Urothelium cell line (cell line): ENCODE measurements around the gene ABCA7.

ENCODE experiments used
- DNase-seq: peaks from one replicate; pipeline ENCODE4 v3.0.0; 2011; ENCODE audit warnings: low spot score, mixed read lengths
- FAIRE-seq: peaks from 2 replicates; lab custom pipeline; 2011; peaks lifted over from hg19 to GRCh38; lab: Jason Lieb, UNC

The ABCA7 gene

DNA sequence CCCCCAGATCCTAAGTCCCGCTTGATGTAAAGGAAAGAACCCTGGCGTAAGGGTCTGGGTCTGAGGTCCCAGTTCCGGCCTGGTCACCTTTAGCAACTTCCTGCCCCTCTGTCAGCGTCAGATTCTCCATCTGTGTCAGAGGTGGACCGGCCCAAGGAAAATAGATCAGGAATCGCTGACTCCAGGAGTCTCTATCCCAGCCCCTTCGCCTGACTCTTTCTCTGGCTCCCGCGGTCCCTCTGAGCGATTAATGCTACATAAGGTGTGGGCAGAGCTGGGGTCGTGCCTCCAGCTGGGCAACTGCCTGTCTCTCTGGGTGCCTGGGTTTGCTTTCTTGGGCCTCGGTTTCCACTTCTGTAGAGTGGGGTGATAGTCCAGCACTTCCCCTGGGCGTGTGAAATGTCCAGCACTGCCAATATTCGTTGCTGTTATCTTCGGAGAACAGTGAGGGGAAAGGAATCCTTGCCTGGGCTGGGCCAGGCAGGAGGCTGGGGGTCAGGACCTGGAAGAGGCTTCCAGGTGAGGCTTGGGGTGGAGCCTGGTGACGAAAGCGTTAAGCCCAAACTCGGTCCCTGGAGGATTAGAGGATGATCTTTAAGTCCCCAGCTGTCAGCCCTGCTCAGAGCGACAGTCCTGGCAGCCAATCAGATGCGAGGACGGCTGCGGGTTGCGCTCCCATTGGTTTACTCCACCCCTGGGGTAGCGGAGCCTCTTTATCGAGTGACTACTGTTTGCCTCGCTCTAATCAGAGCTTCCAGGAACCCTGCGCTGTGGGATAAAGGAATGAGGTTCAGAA lies 767 bp downstream of the ABCA7 start:
- FAIRE-seq (no peak), DNase-seq (peak; percentile 94)

DNA sequence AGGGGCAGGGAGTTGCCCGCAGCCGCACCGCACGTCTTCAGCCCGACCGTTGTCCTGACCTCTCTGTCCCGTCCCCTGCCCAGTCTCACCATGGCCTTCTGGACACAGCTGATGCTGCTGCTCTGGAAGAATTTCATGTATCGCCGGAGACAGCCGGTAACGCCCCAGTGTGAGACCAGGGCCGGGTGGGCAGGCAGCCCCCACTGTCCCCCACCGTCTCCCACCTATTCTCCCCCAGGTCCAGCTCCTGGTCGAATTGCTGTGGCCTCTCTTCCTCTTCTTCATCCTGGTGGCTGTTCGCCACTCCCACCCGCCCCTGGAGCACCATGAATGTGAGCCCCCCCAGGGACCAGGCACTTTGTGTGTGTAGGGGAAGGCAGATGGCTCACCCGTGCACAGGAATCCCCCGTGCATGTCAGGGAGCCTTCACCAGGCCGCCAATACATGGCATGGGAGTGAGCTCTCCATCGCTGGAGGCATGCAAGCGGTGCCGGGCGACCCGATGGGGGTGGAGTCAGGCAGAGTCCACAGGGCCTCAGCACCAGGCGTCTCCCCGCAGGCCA lies 1.4 kb downstream of the ABCA7 start:
- FAIRE-seq (no peak), DNase-seq (no peak)

DNA sequence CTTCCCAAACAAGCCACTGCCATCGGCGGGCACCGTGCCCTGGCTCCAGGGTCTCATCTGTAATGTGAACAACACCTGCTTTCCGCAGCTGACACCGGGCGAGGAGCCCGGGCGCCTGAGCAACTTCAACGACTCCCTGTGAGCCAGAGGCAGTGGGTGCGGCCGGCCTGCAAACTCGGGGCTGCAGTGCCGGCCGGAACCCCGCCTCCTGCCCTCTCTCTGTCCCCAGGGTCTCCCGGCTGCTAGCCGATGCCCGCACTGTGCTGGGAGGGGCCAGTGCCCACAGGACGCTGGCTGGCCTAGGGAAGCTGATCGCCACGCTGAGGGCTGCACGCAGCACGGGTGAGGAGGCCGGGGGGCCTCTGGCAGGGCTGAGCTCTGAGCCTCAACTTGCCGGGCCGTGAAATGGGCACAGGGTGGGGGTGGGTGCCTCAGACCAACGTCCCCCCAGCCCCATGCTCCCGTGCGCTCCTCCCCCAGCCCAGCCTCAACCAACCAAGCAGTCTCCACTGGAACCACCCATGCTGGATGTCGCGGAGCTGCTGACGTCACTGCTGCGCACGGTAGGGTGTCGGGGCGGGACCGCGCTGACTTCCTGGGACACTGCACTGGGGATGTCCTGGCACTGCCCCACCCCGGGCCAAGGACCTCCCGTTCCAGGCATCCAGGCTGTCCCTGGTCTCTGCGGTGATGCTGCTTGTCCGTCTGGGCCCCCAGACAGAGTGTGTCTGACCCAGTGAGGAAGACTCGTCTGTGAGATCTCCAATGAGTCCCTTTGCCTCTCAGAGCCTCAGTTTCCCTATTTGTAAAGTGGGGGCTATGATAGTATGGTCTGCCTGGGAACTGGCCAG lies 2.2 kb downstream of the ABCA7 start:
- FAIRE-seq (no peak), DNase-seq (no peak)

DNA sequence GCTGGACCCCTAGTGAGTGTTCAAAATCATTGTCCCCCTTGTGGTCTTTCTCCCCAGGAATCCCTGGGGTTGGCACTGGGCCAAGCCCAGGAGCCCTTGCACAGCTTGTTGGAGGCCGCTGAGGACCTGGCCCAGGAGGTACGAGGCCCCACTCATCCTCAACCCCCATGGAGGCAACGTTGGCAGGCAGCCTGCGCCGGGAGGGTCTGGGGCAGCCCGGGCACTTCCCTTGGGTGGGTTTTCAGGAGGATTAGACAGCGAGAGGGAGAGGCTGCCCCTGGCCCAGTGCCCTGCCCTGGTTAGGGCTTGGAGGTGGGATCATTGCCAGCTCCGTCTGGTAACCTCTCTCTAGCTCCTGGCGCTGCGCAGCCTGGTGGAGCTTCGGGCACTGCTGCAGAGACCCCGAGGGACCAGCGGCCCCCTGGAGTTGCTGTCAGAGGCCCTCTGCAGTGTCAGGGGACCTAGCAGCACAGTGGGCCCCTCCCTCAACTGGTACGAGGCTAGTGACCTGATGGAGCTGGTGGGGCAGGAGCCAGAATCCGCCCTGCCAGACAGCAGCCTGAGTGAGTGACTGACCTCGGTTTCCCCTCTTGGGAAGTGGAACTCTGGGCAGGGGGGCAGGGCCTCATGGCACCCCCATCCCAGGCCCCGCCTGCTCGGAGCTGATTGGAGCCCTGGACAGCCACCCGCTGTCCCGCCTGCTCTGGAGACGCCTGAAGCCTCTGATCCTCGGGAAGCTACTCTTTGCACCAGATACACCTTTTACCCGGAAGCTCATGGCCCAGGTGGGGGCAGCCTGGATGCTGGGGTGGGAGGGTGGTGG lies 3.0 kb downstream of the ABCA7 start:
- DNase-seq, result no peak
- no peak for FAIRE-seq

DNA sequence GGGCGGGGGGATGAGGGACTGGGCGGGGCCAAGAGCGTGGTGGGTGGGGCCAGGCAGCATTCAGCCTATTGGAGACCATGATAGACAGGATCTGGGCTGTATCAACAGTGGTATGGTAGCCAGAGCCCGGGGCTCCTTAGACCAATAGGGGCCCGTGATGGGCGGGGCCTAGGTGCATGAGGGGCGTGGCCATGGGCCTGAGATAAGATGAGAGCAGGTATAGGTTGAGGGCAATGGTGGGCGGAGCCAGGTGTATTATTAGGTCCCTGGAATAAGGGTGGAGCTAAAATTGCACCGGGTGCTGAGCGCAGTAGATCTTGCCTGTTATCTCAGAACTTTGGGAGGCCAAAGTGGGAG lies 5.3 kb downstream of the ABCA7 start:
- no peak for DNase-seq
- FAIRE-seq, result no peak

DNA sequence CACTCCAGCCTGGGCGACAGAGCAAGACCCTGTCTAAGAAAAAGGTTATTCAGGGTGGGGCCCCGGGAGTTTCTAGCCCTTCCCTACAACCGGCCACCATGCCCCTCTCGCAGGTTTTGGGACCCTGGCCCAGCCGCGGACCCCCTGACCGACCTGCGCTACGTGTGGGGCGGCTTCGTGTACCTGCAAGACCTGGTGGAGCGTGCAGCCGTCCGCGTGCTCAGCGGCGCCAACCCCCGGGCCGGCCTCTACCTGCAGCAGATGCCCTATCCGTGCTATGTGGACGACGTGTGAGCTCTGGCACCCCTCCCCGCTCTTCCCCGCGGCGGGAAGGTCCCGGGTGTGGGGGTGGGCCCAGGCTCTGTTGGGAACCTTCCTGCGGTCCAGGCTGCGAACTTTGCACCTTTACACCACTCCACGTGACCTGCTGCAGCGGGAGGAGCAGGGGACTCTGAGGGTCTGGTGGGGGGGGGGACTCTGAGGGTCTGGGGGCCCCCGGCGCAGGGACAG lies 6.3 kb downstream of the ABCA7 start:
- no peak for DNase-seq
- no peak for FAIRE-seq

DNA sequence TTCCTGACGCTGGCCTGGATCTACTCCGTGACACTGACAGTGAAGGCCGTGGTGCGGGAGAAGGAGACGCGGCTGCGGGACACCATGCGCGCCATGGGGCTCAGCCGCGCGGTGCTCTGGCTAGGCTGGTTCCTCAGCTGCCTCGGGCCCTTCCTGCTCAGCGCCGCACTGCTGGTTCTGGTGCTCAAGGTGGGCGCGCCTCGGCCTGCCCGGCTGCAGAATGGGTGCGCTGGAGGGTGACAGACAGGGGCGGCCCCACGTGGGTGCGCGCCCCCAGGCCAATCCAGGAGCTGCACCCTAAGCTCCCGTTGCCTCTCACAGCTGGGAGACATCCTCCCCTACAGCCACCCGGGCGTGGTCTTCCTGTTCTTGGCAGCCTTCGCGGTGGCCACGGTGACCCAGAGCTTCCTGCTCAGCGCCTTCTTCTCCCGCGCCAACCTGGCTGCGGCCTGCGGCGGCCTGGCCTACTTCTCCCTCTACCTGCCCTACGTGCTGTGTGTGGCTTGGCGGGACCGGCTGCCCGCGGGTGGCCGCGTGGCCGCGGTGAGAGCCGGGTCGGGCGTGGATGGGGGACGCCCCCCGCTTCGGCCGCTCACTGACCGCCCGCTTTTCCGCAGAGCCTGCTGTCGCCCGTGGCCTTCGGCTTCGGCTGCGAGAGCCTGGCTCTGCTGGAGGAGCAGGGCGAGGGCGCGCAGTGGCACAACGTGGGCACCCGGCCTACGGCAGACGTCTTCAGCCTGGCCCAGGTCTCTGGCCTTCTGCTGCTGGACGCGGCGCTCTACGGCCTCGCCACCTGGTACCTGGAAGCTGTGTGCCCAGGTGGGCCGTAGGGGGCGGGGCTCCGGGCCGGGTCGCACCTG lies 7.2 kb downstream of the ABCA7 start:
- DNase-seq (no peak), FAIRE-seq (no peak)

DNA sequence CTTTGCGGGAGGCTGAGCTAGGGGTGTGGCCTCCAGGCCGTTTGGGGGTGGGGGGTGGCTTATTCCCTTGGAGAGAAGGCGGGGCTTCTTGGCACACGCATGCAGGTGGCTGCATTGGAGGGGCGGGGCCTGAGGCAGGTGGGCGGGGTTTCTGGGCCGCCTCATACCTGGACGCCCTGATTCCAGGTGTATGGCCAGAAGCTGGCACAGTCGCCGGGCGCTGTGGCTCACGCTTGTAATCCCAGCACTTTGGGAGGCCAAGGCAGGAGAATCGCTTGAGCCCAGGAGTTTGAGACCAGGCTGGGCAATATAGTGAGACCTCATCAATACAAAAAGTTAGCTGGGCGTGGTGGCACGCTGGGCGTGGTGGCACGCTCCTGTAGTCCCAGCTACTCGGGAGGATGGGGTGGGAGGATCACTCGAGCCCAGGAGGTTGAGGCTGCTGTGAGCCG lies 7.8 kb downstream of the ABCA7 start:
- FAIRE-seq, result no peak
- no peak for DNase-seq

DNA sequence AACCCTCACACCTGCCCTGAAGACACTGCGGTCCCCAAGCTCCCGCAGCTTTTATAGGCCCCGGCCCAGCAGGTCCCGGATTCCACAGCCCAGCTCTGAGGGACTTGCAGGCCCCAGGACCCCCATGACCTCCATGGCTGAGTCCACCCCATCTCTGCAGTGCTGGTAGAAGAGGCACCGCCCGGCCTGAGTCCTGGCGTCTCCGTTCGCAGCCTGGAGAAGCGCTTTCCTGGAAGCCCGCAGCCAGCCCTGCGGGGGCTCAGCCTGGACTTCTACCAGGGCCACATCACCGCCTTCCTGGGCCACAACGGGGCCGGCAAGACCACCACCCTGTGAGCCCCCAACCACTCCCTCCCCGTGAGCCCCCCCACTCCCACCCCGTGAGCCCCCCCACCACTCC lies 9.2 kb downstream of the ABCA7 start:
- FAIRE-seq (no peak), DNase-seq (no peak)

DNA sequence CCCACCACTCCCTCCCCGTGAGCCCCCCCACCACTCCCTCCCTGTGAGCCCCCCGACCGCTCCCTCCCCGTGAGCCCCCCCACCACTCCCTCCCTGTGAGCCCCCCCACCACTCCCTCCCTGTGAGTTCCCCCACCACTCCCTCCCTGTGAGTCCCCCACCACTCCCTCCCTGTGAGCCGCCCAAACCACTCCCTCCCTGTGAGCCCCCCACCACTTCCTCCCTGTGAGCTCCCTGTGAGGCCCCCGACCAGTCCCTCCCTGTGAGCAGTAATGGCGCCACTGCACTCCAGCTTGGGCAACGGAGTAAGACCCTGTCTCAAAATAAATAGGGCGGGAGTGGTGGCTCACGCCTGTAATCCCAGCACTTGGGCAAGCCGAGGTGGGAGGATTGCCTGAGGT lies 9.9 kb downstream of the ABCA7 start:
- no peak for FAIRE-seq
- no peak for DNase-seq

DNA sequence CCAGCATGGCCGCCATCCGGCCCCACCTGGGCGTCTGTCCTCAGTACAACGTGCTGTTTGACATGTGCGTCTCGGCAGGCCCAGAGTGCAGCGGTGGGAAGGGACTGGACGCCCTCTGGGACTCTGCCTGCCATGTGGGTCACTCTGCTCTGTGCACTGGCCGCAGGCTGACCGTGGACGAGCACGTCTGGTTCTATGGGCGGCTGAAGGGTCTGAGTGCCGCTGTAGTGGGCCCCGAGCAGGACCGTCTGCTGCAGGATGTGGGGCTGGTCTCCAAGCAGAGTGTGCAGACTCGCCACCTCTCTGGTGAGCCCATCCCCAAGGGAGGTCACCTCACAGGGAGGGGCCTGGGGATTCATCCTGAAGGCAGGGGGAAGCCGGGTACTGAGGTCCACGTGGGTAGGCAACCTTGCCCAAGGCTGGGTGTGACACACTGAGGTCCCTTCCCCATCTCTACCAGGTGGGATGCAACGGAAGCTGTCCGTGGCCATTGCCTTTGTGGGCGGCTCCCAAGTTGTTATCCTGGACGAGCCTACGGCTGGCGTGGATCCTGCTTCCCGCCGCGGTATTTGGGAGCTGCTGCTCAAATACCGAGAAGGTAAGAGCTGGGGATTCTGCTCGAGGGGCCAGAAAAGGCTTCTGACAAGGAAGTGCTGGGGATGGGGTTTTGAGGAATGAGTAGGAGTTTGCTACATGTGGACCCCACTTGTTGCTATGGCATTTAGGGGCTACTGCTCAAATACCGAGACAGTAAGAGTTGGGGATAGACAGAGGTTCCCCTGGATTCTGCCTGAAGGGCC lies 11.3 kb downstream of the ABCA7 start:
- no peak for FAIRE-seq
- DNase-seq, result no peak

DNA sequence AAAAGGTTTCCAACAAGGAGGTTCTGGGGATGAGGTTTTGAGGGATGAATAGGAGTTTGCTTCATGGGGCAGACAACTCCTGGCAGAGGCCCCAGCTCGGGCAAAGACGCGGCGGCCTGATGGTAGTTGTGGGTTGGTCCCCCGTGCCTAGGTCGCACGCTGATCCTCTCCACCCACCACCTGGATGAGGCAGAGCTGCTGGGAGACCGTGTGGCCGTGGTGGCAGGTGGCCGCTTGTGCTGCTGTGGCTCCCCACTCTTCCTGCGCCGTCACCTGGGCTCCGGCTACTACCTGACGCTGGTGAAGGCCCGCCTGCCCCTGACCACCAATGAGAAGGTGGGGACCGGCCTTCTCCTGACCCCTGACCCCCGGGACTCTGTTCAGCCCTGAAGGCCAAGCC lies 11.9 kb downstream of the ABCA7 start:
- DNase-seq, result no peak
- FAIRE-seq, result no peak

DNA sequence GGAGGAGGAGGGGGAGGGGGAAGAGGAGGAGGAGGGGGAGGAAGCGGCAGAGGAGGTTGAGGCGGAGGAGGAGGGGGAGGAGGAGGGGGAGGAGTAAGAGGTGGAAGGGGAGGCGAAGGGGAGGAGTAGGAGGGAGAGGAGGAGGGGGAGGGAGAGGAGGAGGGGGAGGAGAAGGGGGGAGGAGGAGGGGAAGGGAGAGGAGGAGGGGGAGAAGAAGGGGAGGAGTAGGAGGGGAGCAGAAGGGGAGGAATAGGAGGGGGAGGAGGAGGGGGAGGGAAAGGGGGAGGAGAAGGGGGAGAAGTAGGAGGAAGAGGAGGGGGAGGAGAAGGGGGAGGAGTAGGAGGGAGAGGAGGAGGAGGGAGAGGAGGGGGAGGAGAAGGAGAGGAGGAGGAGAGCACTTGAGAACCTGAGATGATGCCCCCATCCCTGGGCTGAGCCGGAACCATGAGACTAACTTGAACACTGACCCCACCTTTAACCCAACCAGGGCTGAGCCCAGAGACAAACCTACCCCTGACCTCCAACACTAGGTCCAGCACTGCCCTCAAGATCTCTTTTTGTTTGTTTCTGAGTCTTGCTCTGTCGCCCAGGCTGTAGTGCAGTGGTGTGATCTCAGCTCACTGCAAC lies 12.6 kb downstream of the ABCA7 start:
- DNase-seq (no peak), FAIRE-seq (no peak)

DNA sequence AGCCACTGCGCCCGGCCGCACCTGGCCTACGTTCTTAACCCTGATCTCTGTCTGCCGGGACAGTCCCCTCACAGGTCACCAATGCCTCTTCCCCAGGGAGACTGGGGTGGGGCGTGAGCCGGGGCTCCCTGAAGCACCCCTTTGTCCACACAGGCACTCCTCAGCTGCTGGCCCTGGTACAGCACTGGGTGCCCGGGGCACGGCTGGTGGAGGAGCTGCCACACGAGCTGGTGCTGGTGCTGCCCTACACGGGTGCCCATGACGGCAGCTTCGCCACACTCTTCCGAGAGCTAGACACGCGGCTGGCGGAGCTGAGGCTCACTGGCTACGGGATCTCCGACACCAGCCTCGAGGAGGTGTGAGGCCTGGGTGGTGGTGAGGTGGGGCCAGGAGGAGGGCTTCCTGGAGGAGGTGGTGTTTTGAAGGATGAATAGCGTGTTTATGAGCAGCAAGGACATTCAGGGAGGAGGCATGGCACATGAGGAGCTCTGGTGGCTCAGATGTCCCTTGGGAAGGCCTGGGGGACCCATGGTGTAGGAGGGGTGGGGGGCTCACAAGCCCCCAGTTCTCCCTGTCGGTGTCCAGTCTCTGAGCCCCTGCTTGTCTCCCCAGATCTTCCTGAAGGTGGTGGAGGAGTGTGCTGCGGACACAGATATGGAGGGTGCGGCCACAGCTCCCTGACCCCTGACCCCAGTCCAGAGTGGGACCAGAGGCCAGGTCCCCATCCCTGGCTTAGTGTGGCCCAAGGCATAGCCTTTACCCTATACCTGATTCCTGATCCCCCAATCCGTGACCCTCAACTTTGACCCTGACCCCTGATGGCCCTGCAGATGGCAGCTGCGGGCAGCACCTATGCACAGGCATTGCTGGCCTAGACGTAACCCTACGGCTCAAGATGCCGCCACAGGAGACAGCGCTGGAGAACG lies 13.5 kb downstream of the ABCA7 start:
- no peak for DNase-seq
- FAIRE-seq, result no peak

DNA sequence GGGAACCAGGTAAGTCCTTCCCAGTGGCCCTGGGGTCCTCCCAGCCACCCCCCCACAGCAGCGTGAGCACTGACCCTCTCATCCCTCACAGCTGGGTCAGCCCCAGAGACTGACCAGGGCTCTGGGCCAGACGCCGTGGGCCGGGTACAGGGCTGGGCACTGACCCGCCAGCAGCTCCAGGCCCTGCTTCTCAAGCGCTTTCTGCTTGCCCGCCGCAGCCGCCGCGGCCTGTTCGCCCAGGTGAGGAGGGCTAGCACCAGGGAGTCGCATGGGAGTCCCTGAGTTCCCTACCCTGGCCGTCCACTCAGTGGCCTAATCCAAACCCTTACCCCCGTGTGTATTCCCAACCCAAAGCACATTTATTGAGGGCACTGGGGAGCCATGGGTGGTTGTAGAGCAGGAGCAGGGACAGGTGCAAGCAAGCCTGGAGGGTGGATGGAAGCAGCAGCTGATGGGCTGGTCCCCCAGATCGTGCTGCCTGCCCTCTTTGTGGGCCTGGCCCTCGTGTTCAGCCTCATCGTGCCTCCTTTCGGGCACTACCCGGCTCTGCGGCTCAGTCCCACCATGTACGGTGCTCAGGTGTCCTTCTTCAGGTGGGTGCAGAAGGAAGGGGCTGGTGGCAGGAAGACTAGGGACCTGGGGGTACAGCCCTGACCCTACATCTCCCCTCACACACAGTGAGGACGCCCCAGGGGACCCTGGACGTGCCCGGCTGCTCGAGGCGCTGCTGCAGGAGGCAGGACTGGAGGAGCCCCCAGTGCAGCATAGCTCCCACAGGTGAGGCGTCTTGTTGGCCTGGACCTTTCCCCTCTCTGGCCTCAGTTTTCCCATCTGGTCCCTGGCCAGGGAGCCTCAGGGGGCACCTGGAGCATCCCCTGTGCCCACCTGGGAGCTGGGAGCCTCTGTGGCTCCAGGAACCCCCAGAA lies 14.5 kb downstream of the ABCA7 start:
- FAIRE-seq, result no peak

DNA sequence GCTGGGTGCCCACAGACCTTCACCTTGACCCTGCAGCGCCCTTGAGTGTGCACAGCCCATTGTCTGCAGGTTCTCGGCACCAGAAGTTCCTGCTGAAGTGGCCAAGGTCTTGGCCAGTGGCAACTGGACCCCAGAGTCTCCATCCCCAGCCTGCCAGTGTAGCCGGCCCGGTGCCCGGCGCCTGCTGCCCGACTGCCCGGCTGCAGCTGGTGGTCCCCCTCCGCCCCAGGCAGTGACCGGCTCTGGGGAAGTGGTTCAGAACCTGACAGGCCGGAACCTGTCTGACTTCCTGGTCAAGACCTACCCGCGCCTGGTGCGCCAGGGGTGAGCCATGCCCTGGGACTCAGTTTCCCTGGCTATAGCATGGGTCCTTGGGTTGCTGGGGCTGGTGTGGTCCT lies 15.1 kb downstream of the ABCA7 start:
- FAIRE-seq, result no peak
- no peak for DNase-seq

More for the DNA sequence above, 14.5 kb downstream of the ABCA7 start:
- no peak for DNase-seq
